IMR-90 (cell line): ENCODE measurements around the gene MAB21L4. TPM values are rescaled to one million over a fixed set of nuclear protein-coding genes. Genes with fewer than 3 reads are reported as not detected.
A peak's percentile ranks its signal among the peaks of the same experiment; 100 is the strongest.

ENCODE experiments used
- ATAC-seq: fragments of 200-7000 bp; cut with Tn5 transposase; 2 replicates; pipeline ENCODE4 v1.9.1; 2020; ENCODE audit warnings: low read depth, mild to moderate bottlenecking, moderate library complexity
- BruUV-seq: library from RNA; stranded (reverse); fragments of 400-500 nt; replicated peaks from 2 replicates; lab custom pipeline; 2021; lab: Mats Ljungman, UMichigan
- CTCF ChIA-PET: fragments of 300-600 bp; formaldehyde crosslinking; extraction: SDS; loops from one replicate; lab custom pipeline; 2021; ENCODE audit warnings: antibody characterized with exemption; lab: Yijun Ruan, JAX
- POLR2A ChIA-PET: fragments of 300-600 bp; sonication (Branson Sonifier 250); formaldehyde crosslinking; loops from one replicate; lab custom pipeline; 2022; ENCODE audit warnings: antibody characterized with exemption; ENCODE audit not compliant: unreplicated experiment; lab: Charles Lee
- DNase-seq: peaks from one replicate; pipeline ENCODE4 v3.0.0; 2013
- H2AFZ ChIP-seq: replicated peaks from 2 replicates; pipeline ENCODE3; 2013; ENCODE audit warnings: low read length, mild to moderate bottlenecking; ENCODE audit not compliant: poor library complexity
- H2AK5ac ChIP-seq: 2 replicates; pipeline ENCODE4 v1.6.1; 2013; ENCODE audit warnings: low read depth, low read length, inconsistent platforms
- H2AK9ac ChIP-seq: replicated peaks from 2 replicates; pipeline ENCODE3; 2013; ENCODE audit warnings: mild to moderate bottlenecking, low read depth, low read length, moderate library complexity; ENCODE audit not compliant: poor library complexity
- H2BK120ac ChIP-seq: 2 replicates; pipeline ENCODE4 v1.6.1; 2013; ENCODE audit warnings: low read depth, low read length, inconsistent platforms
- H2BK15ac ChIP-seq: 3 replicates; pipeline ENCODE4 v1.6.1; 2013; ENCODE audit warnings: low read depth, low read length, inconsistent platforms
- H2BK20ac ChIP-seq: 2 replicates; pipeline ENCODE4 v1.6.1; 2013; ENCODE audit warnings: low read depth, mild to moderate bottlenecking, inconsistent platforms, low read length, moderate library complexity
- H2BK5ac ChIP-seq: 2 replicates; pipeline ENCODE4 v1.6.1; 2013; ENCODE audit warnings: mild to moderate bottlenecking, low read depth, low read length, inconsistent platforms; ENCODE audit not compliant: poor library complexity, severe bottlenecking
- H3K14ac ChIP-seq: replicated peaks from 2 replicates; pipeline ENCODE4 v1.6.1; 2013; ENCODE audit warnings: low read depth, low read length, inconsistent platforms
- H3K18ac ChIP-seq: 2 replicates; pipeline ENCODE4 v1.6.1; 2013; ENCODE audit warnings: low read depth, low read length, control low read depth
- H3K23ac ChIP-seq: 2 replicates; pipeline ENCODE4 v1.6.1; 2013; ENCODE audit warnings: low read depth, low read length, inconsistent platforms
- H3K27ac ChIP-seq: 2 replicates; pipeline ENCODE4 v1.5.1; 2013; ENCODE audit warnings: mild to moderate bottlenecking, control low read depth, low read length; ENCODE audit not compliant: insufficient read depth
- H3K27me3 ChIP-seq: 2 replicates; pipeline ENCODE4 v1.6.1; 2013; ENCODE audit warnings: low read length; ENCODE audit not compliant: control insufficient read depth, insufficient read depth
- H3K36me3 ChIP-seq: 2 replicates; pipeline ENCODE4 v1.6.1; 2013; ENCODE audit warnings: low read length, mixed read lengths; ENCODE audit not compliant: control insufficient read depth, insufficient read depth
- H3K4ac ChIP-seq: 2 replicates; pipeline ENCODE4 v1.6.1; 2013; ENCODE audit warnings: low read depth, low read length, inconsistent platforms
- H3K4me1 ChIP-seq: 2 replicates; pipeline ENCODE4 v1.6.1; 2013; ENCODE audit warnings: low read length, mixed read lengths; ENCODE audit not compliant: control insufficient read depth, insufficient read depth
- H3K4me2 ChIP-seq: 2 replicates; pipeline ENCODE4 v1.6.1; 2013; ENCODE audit warnings: low read depth, mild to moderate bottlenecking, control low read depth, low read length, moderate library complexity
- H3K4me3 ChIP-seq: 2 replicates; pipeline ENCODE4 v1.5.1; 2013; ENCODE audit warnings: low read depth, mild to moderate bottlenecking, control low read depth, low read length, moderate library complexity; ENCODE audit not compliant: insufficient read depth
- H3K56ac ChIP-seq: 2 replicates; pipeline ENCODE4 v1.6.1; 2013; ENCODE audit warnings: low read length, inconsistent platforms; ENCODE audit not compliant: insufficient read depth; ENCODE audit errors: extremely low read depth
- H3K79me1 ChIP-seq, 2 experiments: 2 replicates each; pipeline ENCODE4 v1.6.1; 2013; ENCODE audit warnings: low read length in 2 of 2, inconsistent platforms in 1 of 2, low read depth in 1 of 2
- H3K9ac ChIP-seq: 2 replicates; pipeline ENCODE4 v1.6.1; 2013; ENCODE audit warnings: low read depth, low read length, control low read depth
- H3K9me1 ChIP-seq: 2 replicates; pipeline ENCODE4 v1.6.1; 2013; ENCODE audit warnings: low read length, inconsistent platforms; ENCODE audit not compliant: insufficient read depth
- H3K9me3 ChIP-seq: 2 replicates; pipeline ENCODE4 v1.6.1; 2013; ENCODE audit warnings: low read length; ENCODE audit not compliant: control insufficient read depth, insufficient read depth
- H4K20me1 ChIP-seq: 2 replicates; pipeline ENCODE4 v1.6.1; 2013; ENCODE audit warnings: low read length, inconsistent platforms; ENCODE audit not compliant: insufficient read depth
- H4K5ac ChIP-seq: 2 replicates; pipeline ENCODE4 v1.6.1; 2013; ENCODE audit warnings: mild to moderate bottlenecking, low read depth, low read length, control low read depth
- H4K8ac ChIP-seq, 2 experiments: 2 replicates each; pipeline ENCODE4 v1.6.1; 2013; ENCODE audit warnings: low read depth in 2 of 2, low read length in 2 of 2, control low read depth in 1 of 2, inconsistent platforms in 1 of 2
- H4K91ac ChIP-seq: 2 replicates; pipeline ENCODE4 v1.6.1; 2013; ENCODE audit warnings: low read depth, low read length, inconsistent platforms; ENCODE audit not compliant: insufficient read depth
- MXI1 ChIP-seq: IDR thresholded peaks from 2 replicates; pipeline ENCODE4 v1.6.1; 2012; ENCODE audit warnings: low read depth, mild to moderate bottlenecking, low read length, moderate library complexity, borderline replicate concordance
- WGBS, 2 experiments: methylation state at CpG; one replicate each; pipeline versions ENCODE4 v1.1.5 to v1.1.7; 2013; ENCODE audit warnings: missing lambda C conversion rate in 2 of 2; ENCODE audit not compliant: insufficient read length in 1 of 2; ENCODE audit errors: extremely low coverage in 2 of 2; 5-methylcytosine and 5-hydroxymethylcytosine counted together
- dilution Hi-C: fragments of 300-500 bp; cut with HindIII; formaldehyde crosslinking; loops from one replicate; pipeline ENCODE4 v1.14.3; 2018; ENCODE audit warnings: low sequenced_read_pairs; ENCODE audit not compliant: unreplicated experiment
- in situ Hi-C: fragments of 300-500 bp; cut with MboI; formaldehyde crosslinking; loops from 3 replicates; pipeline ENCODE4 v1.14.3; 2019; ENCODE audit warnings: low sequenced_read_pairs, inconsistent platforms, mixed read lengths
- intact Hi-C: fragments of 100-400 bp; cut with micrococcal nuclease; formaldehyde crosslinking; loops from 2 replicates; pipeline ENCODE4 v1.10.0; 2022
- polyA plus RNA-seq, 3 experiments: library from polyadenylated mRNA; depleted of rRNA; stranded (reverse); fragments of >200 nt; gene quantifications; 2 replicates each; pipeline ENCODE4 v1.2.3, GENCODE V29; 2012; ENCODE audit warnings: low replicate concordance in 1 of 3
- total RNA-seq: library from RNA; depleted of rRNA; stranded (reverse); fragments of >200 nt; gene quantifications from 2 replicates; pipeline ENCODE4 v1.2.3, GENCODE V29; 2012

The MAB21L4 gene
- total and polyA plus RNA-seq, 2 of the 4 experiments (the other 2 are of a cell fraction): not detected

- H3K4ac ChIP-seq: no peak overlapping the region
- H2BK5ac ChIP-seq: no peak overlapping the region
- H3K9me3 ChIP-seq: peaks cover 11% of the 10 kb centered on the region
- no peak overlapping the region for H3K56ac ChIP-seq
- BruUV-seq: no TSS peak
- DNase-seq (no peak), ATAC-seq (no peak)
- H4K91ac ChIP-seq: no peak overlapping the region
- no peak overlapping the region for H2AK5ac ChIP-seq
- WGBS, 2 experiments: 67% methylated on average over 12 of the region's 21 CpGs; no CpG with 5 or more reads in 1 of the 2 experiments
- H2BK20ac ChIP-seq: no peak overlapping the region
- no peak overlapping the region for H3K23ac ChIP-seq
- no peak overlapping the region for H2AFZ ChIP-seq
- CTCF ChIA-PET: no interaction called here
- no peaks in the 10 kb centered on the region for H3K4me1 ChIP-seq
- no peaks in the 10 kb centered on the region for H3K36me3 ChIP-seq
- H2BK15ac ChIP-seq: no peak overlapping the region
- no peak overlapping the region for H4K8ac ChIP-seq
- intact Hi-C loops: no loop called here
- POLR2A ChIA-PET: no interaction called here
- no peak overlapping the region for H3K4me3 ChIP-seq
- H3K27me3 ChIP-seq: peaks cover 32% of the 10 kb centered on the region
- H3K9ac ChIP-seq: no peak overlapping the region
- peak overlapping the region; percentile 55 for H2AK9ac ChIP-seq
- in situ Hi-C loops: loop anchor here (10.0 to 25.0 kb wide), 2 partner anchors 217 to 805 kb away; no protein-coding TSS in a partner anchor
- H3K9me1 ChIP-seq: no peaks in the 10 kb centered on the region
- TF ChIP-seq MXI1: no peak
- no peak overlapping the region for H3K27ac ChIP-seq
- H3K79me1 ChIP-seq: no peaks in the 10 kb centered on the region
- no peaks in the 10 kb centered on the region for H4K20me1 ChIP-seq
- dilution Hi-C loops: no loop called here
- no peak overlapping the region for H4K5ac ChIP-seq
- H2BK120ac ChIP-seq: no peak overlapping the region
- no peak overlapping the region for H3K14ac ChIP-seq
- H3K4me2 ChIP-seq: no peak overlapping the region
- H3K18ac ChIP-seq: no peak overlapping the region
Observed at GRCh38 chr2:240857039-240858008, 38.6 kb downstream of the MAB21L4 start.
